Muscle of leg (tissue), 9 donors: Measurements from ENCODE around the gene CREB3L1. TPM values are rescaled to one million over a fixed set of nuclear protein-coding genes. Genes with fewer than 3 reads are reported as not detected.

ENCODE experiments used
- polyA plus RNA-seq, 8 donors: library from polyadenylated mRNA; unstranded; fragments of 120-200 nt; gene quantifications; one replicate each; pipeline versions ENCODE4 v1.2.1 to v1.2.3, GENCODE V29; 2013; ENCODE audit warnings: inconsistent platforms in 1 of 8, low replicate concordance in 1 of 8; ENCODE audit not compliant: insufficient read length in 8 of 8, insufficient read depth in 1 of 8
- total RNA-seq: library from RNA; stranded (reverse); fragments of 120-200 nt; gene quantifications from one replicate; pipeline ENCODE4 v1.2.4, GENCODE V29; 2013

Gene CREB3L1
- total and polyA plus RNA-seq, 9 donors: 14.2 to 70.7 (median 43.8) TPM

Other genes with a start within 250 kb of the CREB3L1 start
- 21.4 TPM for gene PHF21A, start 156.2 kb upstream of the CREB3L1 start, total RNA-seq
- gene PHF21A, start 156.2 kb upstream of the CREB3L1 start, polyA plus RNA-seq: 10 to 100 TPM; 30.1 to 44.4 (median 32.1) TPM
- 42.5 TPM for gene DGKZ, start 69.8 kb downstream of the CREB3L1 start, total RNA-seq
- 10 to 100 TPM; 53.9 to 86.8 (median 73.2) TPM for gene DGKZ, start 69.8 kb downstream of the CREB3L1 start, polyA plus RNA-seq
- 157 TPM for gene MDK, start 104.0 kb downstream of the CREB3L1 start, total RNA-seq
- 100 to 1,000 TPM; 132 to 317 (median 241) TPM for gene MDK, start 104.0 kb downstream of the CREB3L1 start, polyA plus RNA-seq
- gene CHRM4, start 114.1 kb downstream of the CREB3L1 start, total RNA-seq: not detected
- under 1 TPM in 4 of 8 donors, not detected in 4; 0.12 to 0.22 (median 0.13) TPM for gene CHRM4, start 114.1 kb downstream of the CREB3L1 start, polyA plus RNA-seq